HUES6 (cell line): ENCODE results near the gene GDF7.

Source experiments
- H3K27ac ChIP-seq: 2 replicates; pipeline ENCODE4 v1.7.0; 2013; ENCODE audit warnings: low read depth, mild to moderate bottlenecking, low read length, inconsistent platforms
- H3K27me3 ChIP-seq: 2 replicates; pipeline ENCODE4 v1.6.1; 2013; ENCODE audit warnings: low read length; ENCODE audit not compliant: control insufficient read depth, insufficient read depth
- H3K36me3 ChIP-seq: 2 replicates; pipeline ENCODE4 v1.6.1; 2013; ENCODE audit warnings: low read length; ENCODE audit not compliant: control insufficient read depth, insufficient read depth
- H3K4me1 ChIP-seq: 2 replicates; pipeline ENCODE4 v1.6.1; 2013; ENCODE audit warnings: low read length; ENCODE audit not compliant: control insufficient read depth, insufficient read depth
- H3K4me3 ChIP-seq: 2 replicates; pipeline ENCODE4 v1.5.1; 2013; ENCODE audit warnings: low read depth, low read length
- H3K9ac ChIP-seq: one replicate; pipeline ENCODE4 v1.6.1; 2013; ENCODE audit warnings: mild to moderate bottlenecking, low read length
- H3K9me3 ChIP-seq: 2 replicates; pipeline ENCODE4 v1.6.1; 2013; ENCODE audit warnings: low read depth, low read length; ENCODE audit not compliant: control insufficient read depth, insufficient read depth

GDF7 gene

DNA sequence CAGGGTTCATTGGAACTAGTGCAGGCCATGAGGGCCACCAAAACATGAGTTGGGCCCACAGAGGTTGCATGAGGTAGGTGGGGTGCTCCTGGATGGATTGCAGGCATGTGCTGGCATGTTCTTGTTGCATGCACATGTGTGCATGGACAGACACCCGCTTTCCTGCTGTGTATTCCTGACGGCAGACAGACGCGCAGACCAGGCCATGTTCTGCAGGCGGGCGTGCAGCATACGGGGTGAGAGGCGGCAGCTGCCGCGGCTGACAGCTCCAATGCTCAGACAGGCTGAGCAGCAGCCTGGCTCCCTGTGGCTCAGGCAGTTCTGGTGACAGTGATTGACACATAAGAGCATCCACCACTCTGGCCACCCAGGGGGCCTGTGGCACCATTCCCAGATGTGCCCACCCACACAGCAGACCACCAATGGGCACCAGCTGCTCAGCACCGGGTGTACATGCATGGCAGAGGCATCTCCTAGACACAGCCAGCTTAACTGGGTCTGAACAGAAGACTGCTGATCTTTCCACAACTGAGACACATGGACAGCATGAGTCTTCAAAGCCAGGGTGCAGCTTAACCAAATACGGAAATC is 37.3 kb upstream of the GDF7 start:
- Histone ChIP-seq H3K9me3 (no peaks in the 10 kb centered on the region), H3K27me3 (no peaks in the 10 kb centered on the region), H3K27ac (no peak overlapping the region), H3K9ac (no peak overlapping the region), H3K4me1 (peaks cover 16% of the 10 kb centered on the region), H3K4me3 (no peak overlapping the region), H3K36me3 (no peaks in the 10 kb centered on the region)

DNA sequence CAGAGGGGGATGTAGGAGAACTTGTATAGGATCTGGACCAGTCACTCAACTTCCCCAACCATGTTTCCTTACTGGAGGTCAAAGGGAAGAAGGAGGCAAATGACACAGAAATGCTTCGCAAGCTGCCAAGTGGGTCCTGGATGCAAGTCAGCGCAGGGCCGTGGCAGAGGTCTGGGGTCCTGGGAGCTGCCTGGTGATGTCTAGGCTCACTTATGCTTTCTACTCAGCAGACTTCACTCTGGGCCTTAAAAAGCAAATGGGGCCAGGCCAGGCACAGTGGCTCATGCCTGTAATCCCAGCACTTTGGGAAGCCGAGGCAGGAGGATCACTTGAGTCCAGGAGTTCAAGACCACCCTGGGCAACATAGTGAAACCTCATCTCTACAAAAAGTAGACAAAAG is 36.0 kb upstream of the GDF7 start:
- H3K27me3 ChIP-seq, result no peaks in the 10 kb centered on the region
- no peaks in the 10 kb centered on the region for H3K36me3 ChIP-seq
- no peak overlapping the region for H3K9ac ChIP-seq
- H3K4me3 ChIP-seq, result no peak overlapping the region
- H3K4me1 ChIP-seq, result peaks cover 22% of the 10 kb centered on the region
- no peaks in the 10 kb centered on the region for H3K9me3 ChIP-seq
- H3K27ac ChIP-seq, result no peak overlapping the region

DNA sequence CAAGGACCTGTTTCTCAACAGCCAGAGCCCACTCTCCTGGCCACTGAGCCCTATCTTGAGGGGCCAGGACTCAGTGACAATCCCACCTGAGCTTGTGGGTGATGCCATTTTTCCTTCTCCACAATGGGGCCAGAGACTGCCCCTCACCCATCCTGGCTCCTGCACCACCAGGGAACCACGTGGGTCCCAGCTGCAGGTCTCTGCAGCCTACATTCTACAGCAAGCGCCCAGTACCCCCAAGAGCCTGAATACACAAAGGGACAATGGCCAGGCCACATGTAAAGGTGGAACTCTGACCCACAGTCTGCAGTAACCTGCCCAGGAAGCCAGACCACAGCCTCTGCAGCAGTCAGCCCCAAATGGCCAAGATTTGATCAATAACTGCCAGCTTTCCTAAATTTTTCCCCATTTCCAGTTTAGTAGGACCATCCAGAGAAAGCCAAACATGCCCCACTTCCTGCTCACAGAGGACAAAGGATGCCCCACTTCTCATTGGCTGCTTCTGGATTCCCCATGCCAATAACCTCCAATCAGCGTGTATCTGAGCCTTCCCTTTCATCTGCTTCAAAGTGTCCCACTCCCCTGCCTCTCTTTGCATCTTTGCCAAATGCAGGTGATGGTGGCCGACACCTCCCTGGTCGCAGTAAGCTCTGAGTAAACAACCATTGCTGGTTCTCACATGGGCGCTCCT is 35.2 kb upstream of the GDF7 start:
- Histone ChIP-seq H3K4me1 (peaks cover 22% of the 10 kb centered on the region), H3K36me3 (no peaks in the 10 kb centered on the region), H3K9ac (no peak overlapping the region), H3K9me3 (no peaks in the 10 kb centered on the region), H3K27ac (no peak overlapping the region), H3K27me3 (no peaks in the 10 kb centered on the region), H3K4me3 (no peak overlapping the region)

DNA sequence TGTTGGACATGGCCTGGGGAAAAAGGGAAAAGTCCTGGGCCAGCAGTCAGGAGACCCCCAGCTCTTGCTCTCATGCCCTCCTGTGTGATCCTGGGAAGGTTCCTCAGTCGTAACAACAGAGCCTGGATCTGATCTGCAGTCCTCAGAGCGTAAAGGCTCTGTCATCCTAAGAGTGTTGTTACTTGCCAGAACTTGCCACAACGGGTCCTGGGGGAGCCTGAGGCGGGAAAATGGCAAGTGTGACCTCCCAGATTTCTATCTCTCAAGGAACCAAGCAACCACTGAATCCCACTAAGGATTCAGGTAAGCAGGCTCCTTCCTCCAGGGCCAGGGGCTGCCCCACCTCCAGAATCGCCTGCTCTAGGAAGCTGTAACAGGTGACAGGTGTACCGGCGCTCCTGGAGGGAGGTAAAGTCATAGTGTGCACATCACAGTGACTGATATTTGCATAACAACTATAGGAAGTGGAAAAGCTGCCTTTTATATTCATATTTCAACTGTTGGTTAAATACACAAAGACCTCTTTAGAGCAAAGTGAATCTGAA is 34.4 kb upstream of the GDF7 start:
- Histone ChIP-seq H3K4me3 (no peak overlapping the region), H3K27ac (no peak overlapping the region), H3K4me1 (peaks cover 19% of the 10 kb centered on the region)

DNA sequence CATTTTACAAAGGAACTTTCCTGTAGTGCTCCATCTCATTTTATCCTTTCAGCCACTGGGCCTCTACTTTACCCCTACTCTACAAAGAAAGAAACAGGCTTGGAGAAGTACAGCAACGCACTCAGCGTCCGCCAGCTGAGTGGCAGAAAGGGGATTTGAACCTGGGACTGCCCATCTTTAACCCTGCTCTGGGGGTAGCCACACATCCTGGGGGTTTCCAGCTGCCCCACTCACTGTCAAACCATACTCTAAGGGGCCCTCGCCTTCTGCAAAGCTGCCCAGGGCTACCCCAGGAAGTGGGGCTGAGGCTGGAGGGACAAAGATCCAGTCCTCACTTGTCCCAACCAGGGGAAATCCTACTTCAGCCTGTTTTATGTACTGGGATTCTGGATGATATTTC is 33.9 kb upstream of the GDF7 start:
- Histone ChIP-seq H3K27ac (no peak overlapping the region), H3K9ac (no peak overlapping the region), H3K4me1 (peaks cover 19% of the 10 kb centered on the region), H3K9me3 (no peaks in the 10 kb centered on the region), H3K36me3 (0 out of 2 replicates have a peak, but pooled peaks cover under 1% of the 10 kb centered on the region), H3K4me3 (no peak overlapping the region), H3K27me3 (no peaks in the 10 kb centered on the region)

More for the DNA sequence above, 34.4 kb upstream of the GDF7 start:
- no peaks in the 10 kb centered on the region for H3K36me3 ChIP-seq
- no peaks in the 10 kb centered on the region for H3K27me3 ChIP-seq
- H3K9ac ChIP-seq, result no peak overlapping the region
- no peaks in the 10 kb centered on the region for H3K9me3 ChIP-seq

GRCh38 chr2:20633794-20634506 is 33.0 kb upstream of the GDF7 start:
- Histone ChIP-seq H3K27me3 (no peaks in the 10 kb centered on the region), H3K27ac (no peak overlapping the region), H3K9ac (no peak overlapping the region)

DNA sequence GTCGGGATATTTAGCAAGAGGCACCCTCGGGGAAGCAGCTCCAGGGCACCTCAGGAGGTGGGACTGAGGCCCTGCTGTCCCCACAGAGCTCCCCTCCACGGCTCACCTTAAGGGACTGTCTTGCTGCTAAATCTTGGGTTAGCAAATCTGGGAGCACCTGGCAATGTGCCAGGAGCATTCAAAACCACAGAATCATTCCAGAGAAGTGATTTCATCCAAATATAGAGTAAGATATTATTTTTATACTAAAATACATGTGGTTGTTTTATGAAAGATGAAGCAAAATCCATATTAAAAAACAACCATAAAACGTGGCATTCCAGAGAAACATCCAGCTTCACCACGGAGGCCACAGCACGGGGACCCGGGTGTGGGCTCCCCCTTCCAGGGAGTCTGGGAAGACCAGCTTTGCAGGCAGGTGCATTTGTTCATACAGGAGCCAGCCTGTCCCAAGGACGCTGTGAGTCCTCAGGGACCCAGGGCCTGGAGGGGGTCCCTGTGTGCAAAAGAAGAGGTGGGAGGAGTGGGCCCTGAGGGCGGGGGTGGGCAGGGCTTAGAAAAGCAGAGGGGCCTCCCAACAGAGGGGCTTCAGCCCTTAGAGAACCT is 32.3 kb upstream of the GDF7 start:
- 0 out of 2 replicates have a peak, but pooled peaks cover 6% of the 10 kb centered on the region for H3K36me3 ChIP-seq
- peaks cover 19% of the 10 kb centered on the region for H3K4me1 ChIP-seq
- H3K9me3 ChIP-seq, result no peaks in the 10 kb centered on the region
- no peak overlapping the region for H3K9ac ChIP-seq
- no peak overlapping the region for H3K4me3 ChIP-seq
- no peaks in the 10 kb centered on the region for H3K27me3 ChIP-seq
- H3K27ac ChIP-seq, result no peak overlapping the region

More at GRCh38 chr2:20633794-20634506, 33.0 kb upstream of the GDF7 start:
- 0 out of 2 replicates have a peak, but pooled peaks cover 6% of the 10 kb centered on the region for H3K36me3 ChIP-seq
- peaks cover 19% of the 10 kb centered on the region for H3K4me1 ChIP-seq
- H3K4me3 ChIP-seq, result no peak overlapping the region
- no peaks in the 10 kb centered on the region for H3K9me3 ChIP-seq

DNA sequence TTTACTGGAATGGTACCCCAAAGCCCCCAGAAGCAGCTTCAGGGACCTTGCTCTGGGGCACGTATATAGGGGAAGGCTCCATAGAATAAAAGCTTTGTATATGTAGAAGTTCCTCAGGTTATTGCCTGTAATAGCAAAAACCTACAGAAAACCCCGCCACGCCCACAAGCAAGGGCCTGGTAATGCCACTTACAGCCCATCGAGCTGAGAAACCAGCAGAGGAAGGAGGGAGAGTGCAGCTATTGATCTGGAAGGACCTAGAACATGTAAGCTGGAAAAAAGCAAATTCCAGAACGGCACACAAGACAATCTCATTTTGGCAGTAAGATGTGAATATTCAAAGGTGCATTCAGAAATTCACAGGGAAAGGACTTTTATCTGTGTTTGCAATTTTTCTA is 31.8 kb upstream of the GDF7 start:
- H3K27ac ChIP-seq, result peak overlapping the region; percentile 16; the same call in 1 of the 2 replicates
- H3K4me1 ChIP-seq, result peaks cover 19% of the 10 kb centered on the region
- peaks cover 8% of the 10 kb centered on the region; the same call in 1 of the 2 replicates for H3K36me3 ChIP-seq
- H3K9me3 ChIP-seq, result no peaks in the 10 kb centered on the region
- no peak overlapping the region for H3K4me3 ChIP-seq
- H3K27me3 ChIP-seq, result no peaks in the 10 kb centered on the region
- H3K9ac ChIP-seq, result no peak overlapping the region

DNA sequence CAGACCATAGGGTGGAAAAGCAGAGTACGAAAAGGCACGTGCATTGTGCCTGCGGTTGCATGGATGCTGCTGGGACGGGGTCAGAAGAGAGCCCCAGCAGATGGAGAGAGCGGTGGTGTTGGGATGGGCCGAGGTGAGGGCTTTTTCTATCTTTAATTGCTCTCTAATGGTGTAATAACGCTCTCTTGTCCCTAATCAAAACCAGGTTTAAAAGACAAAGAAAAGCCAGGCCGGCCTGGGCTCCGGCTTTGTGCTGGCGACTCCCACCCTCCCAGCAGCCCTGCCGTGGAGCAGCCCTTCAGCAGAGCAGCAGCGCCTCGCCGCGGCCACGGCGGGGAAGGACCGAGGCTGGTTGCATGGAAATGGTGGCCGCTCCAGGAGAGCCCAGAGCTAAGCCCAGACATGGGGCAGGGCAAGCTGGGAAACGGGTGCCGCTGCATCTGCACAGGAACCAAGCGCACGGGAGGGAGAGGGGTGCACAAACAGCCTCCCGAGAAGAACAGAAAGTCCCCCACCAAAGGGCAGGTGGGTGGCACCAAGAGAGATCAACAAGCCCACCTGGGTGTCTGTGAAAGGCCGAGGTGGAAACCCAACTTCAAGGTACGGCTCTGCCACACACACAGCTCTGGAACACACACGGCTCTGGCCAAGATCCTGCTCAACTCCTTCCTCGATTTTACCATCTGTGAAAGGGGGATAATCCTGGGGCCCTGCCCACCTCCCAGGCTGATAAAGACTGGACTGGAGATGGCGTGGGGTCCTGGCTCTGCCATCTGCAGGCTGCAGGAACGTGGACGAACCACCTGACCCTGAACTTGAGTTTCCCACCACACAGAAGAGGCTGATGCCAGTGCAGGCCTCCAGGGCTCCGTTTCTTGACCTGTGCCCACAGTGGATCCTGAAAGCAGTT is 31.0 kb upstream of the GDF7 start:
- Histone ChIP-seq H3K4me3 (no peak overlapping the region), H3K27me3 (no peaks in the 10 kb centered on the region), H3K9ac (peak overlapping the region; percentile 36), H3K27ac (peak overlapping the region; percentile 16; the same call in 1 of the 2 replicates), H3K36me3 (peaks cover 15% of the 10 kb centered on the region), H3K4me1 (peaks cover 19% of the 10 kb centered on the region), H3K9me3 (no peaks in the 10 kb centered on the region)

DNA sequence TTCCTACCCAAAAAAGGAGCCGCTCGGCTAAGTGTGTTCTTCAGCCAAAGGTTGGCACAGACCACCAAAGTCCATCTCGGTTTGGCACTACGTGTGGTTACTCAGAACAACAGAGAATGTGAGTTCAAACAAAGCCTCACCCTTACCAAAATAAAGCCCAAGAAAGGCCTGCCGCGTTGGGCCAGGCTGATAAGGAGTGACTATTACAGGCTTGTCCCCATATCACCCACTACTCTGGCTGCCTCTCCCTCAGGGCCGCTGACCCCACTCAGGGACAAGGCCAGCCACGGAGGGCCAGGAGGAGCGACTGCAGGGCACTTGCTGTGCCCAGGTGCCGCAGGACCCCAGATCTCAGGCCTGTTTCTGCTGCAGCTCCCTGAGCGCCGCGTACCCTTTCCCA is 29.8 kb upstream of the GDF7 start:
- H3K9me3 ChIP-seq, result no peaks in the 10 kb centered on the region
- no peak overlapping the region for H3K9ac ChIP-seq
- H3K27me3 ChIP-seq, result no peaks in the 10 kb centered on the region
- H3K4me1 ChIP-seq, result peaks cover 17% of the 10 kb centered on the region
- no peak overlapping the region for H3K27ac ChIP-seq
- peaks cover 18% of the 10 kb centered on the region for H3K36me3 ChIP-seq
- no peak overlapping the region for H3K4me3 ChIP-seq
